ENCODE measurements around the gene PIK3R6.

DNA sequence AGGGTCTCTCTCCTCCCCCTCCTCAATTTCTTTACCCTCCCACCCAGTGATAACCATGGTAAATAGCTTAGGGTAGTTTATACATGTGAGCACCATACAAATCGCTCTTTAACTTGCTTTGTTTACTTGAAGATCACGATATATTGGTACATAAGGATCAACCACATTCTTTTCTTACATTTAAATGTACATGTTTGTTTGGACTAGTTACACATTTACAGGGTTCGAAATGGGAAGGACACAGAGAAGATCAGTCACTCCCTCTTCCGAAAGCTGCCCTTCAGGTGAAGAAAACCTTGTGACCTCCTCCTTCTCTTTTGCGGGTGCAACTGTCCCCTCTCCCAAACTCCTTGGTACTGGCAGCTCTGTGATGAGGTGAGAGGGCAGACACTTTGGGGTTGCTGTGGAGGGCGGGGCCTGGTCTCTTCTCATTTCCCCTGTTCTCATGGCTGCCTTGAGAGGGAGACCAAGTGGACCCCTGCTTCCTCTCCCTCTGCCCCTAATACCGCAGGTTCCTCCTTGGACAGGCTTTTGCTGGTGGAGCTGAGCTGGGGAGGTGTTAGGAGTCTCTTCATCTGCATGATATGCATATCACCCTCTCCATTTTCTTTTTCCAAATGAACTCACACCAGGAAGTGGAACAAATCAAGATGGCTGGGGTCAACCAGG is 4.7 kb upstream of the PIK3R6 start:
- TF ChIP-seq, protein P1, sequence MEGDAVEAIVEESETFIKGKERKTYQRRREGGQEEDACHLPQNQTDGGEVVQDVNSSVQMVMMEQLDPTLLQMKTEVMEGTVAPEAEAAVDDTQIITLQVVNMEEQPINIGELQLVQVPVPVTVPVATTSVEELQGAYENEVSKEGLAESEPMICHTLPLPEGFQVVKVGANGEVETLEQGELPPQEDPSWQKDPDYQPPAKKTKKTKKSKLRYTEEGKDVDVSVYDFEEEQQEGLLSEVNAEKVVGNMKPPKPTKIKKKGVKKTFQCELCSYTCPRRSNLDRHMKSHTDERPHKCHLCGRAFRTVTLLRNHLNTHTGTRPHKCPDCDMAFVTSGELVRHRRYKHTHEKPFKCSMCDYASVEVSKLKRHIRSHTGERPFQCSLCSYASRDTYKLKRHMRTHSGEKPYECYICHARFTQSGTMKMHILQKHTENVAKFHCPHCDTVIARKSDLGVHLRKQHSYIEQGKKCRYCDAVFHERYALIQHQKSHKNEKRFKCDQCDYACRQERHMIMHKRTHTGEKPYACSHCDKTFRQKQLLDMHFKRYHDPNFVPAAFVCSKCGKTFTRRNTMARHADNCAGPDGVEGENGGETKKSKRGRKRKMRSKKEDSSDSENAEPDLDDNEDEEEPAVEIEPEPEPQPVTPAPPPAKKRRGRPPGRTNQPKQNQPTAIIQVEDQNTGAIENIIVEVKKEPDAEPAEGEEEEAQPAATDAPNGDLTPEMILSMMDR (IDR thresholded peaks at IDR 0.05) = no peak
- TF ChIP-seq POLR2A (IDR thresholded peaks at IDR 0.05) = no peak
